Thoracic aorta (tissue), 2 donors: ENCODE data around the gene CDIP1. TPM values are rescaled to one million over a fixed set of nuclear protein-coding genes. Genes with fewer than 3 reads are reported as not detected.

Experiments used
- ATAC-seq: fragments of 150-250 bp; one replicate; pipeline ENCODE4 v1.8.0; 2017; ENCODE audit warnings: low read depth; ENCODE audit not compliant: insufficient number of reproducible peaks, low FRiP score
- DNase-seq: peaks from one replicate; pipeline ENCODE4 v3.0.0-alpha.2; 2020; ENCODE audit warnings: low spot score
- H3K27ac ChIP-seq, 2 donors: fragments of 200-600 bp; sonication (generic); 1 replicate in 1 of 2; 2 replicates in 1 of 2; pipeline ENCODE4 v1.5.1; 2016; ENCODE audit warnings: mild to moderate bottlenecking in 2 of 2, moderate library complexity in 2 of 2
- H3K27me3 ChIP-seq: fragments of 200-600 bp; sonication (generic); replicated peaks from 2 replicates; pipeline ENCODE4 v1.6.0; 2016; ENCODE audit warnings: mild to moderate bottlenecking; ENCODE audit not compliant: insufficient read depth
- H3K36me3 ChIP-seq: fragments of 200-600 bp; sonication (generic); one replicate; pipeline ENCODE4 v1.5.1; 2016
- H3K4me1 ChIP-seq, 2 donors: fragments of 200-600 bp; sonication (generic); 1 replicate in 1 of 2; 2 replicates in 1 of 2; pipeline versions ENCODE4 v1.5.1 to v1.6.0; 2016; ENCODE audit warnings: low read depth in 2 of 2, mild to moderate bottlenecking in 1 of 2; ENCODE audit not compliant: control insufficient read depth in 1 of 2
- H3K4me3 ChIP-seq: fragments of 200-600 bp; sonication (generic); 2 replicates; pipeline ENCODE4 v1.5.1; 2016; ENCODE audit warnings: mild to moderate bottlenecking
- H3K9me3 ChIP-seq: fragments of 200-600 bp; sonication (generic); 2 replicates; pipeline ENCODE4 v1.5.1; 2016
- total RNA-seq, 2 donors: library from RNA; depleted of rRNA; stranded (reverse); fragments of >200 nt; gene quantifications; one replicate each; pipeline versions ENCODE4 v1.1.0 to v1.2.3, GENCODE V29; 2016
- TF ChIP-seq, protein P1 (sequence below): fragments of 200-600 bp; sonication (generic); IDR thresholded peaks from one replicate; pipeline ENCODE4 v1.5.1; 2019; ENCODE audit warnings: antibody characterized with exemption

The CDIP1 gene
- total RNA-seq, 2 donors from 2014 or later = 33.2 to 33.5 TPM

DNA sequence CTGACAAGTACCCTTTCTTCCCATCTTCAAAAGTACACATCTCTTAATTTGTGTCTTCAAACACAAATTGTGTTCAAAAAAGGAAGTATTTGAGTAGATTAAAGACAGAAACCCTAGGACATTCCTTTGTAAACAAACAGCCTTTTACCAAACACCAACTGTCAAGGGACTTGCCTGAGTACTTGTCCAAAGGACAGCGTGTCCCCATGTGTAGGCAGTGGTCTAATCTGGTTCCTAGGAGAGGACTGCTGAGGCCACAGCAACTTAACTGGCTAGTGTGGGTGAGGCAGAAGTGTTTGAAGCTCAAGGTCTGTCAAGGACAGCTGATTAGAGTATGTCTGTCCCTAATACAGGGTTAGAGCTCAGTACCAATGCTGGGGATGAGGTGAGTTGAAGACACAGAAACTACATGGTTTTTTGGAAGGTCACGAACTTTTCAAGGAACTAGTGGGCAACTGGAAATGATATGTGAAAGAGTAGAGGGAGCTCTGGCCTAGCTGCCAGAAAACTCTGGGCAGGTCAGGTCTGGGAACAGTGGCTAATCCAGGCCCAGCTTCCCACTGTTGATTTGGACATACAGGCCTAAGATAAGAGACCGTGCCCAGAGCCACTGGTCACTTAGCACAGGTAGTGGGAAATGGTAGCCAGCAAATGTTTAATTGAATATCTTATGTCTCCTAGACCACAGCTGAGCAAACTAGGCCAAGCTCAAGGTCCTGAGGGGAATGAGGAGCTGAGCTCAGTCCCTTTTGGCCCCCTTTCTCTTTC, 52.3 kb downstream of the CDIP1 start:
- peaks cover 5% of the 10 kb centered on the region for H3K36me3 ChIP-seq
- DNase-seq = no peak
- no peaks in the 10 kb centered on the region for H3K4me1 ChIP-seq
- H3K4me3 ChIP-seq = no peak overlapping the region
- peak overlapping the region in 1 of 2 donors; percentile 20 for H3K27ac ChIP-seq
- TF ChIP-seq, protein P1, sequence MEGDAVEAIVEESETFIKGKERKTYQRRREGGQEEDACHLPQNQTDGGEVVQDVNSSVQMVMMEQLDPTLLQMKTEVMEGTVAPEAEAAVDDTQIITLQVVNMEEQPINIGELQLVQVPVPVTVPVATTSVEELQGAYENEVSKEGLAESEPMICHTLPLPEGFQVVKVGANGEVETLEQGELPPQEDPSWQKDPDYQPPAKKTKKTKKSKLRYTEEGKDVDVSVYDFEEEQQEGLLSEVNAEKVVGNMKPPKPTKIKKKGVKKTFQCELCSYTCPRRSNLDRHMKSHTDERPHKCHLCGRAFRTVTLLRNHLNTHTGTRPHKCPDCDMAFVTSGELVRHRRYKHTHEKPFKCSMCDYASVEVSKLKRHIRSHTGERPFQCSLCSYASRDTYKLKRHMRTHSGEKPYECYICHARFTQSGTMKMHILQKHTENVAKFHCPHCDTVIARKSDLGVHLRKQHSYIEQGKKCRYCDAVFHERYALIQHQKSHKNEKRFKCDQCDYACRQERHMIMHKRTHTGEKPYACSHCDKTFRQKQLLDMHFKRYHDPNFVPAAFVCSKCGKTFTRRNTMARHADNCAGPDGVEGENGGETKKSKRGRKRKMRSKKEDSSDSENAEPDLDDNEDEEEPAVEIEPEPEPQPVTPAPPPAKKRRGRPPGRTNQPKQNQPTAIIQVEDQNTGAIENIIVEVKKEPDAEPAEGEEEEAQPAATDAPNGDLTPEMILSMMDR = no peak
- H3K27me3 ChIP-seq = no peaks in the 10 kb centered on the region
- ATAC-seq = no peak
- no peaks in the 10 kb centered on the region for H3K9me3 ChIP-seq

DNA sequence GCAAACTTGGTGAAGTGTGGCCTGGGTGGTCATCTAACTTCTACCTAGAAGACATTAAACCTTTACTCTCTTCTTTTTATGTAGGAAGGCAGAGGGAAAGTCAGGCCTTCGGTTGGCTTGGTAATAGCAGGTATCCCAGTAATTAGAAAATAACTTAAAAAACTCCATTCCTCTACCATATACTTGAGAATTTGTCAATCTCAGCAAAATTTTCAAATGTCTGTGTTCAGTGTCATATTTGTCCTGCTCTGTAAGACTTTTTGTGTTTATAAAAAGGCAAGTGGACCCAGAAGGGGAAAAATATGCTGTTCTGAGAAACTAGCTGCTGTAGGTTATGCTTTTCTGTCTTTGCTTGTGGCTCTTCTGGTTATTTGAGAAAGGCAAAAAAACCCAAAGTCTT, 56.6 kb downstream of the CDIP1 start:
- H3K27ac ChIP-seq = no peak overlapping the region

DNA sequence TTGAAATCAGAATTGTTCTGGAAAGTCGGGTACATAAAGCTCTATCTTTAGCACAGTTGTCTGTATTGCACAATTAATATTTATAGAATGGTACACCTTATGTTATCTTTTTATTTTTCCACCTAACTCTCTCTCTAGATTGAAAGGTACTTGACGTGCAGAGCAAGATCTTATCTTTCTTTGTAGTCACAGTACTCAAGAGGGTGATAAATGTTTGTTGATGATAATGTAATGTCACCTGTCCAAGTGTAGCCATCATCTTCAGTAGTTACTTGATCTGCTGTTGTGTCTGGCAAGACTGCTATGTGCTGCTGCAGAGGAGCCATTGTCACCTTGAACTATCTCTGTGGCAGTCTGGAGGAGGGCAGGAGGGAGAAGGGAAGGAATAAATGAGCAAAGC, 57.0 kb downstream of the CDIP1 start:
- Histone ChIP-seq H3K4me3 (no peak overlapping the region), H3K9me3 (no peaks in the 10 kb centered on the region), H3K4me1 (peaks cover 3 to 15% of the 10 kb centered on the region in 2 donors), H3K36me3 (peaks cover 5% of the 10 kb centered on the region), H3K27ac (no peak overlapping the region), H3K27me3 (no peaks in the 10 kb centered on the region)
- DNase-seq = no peak
- ATAC-seq = no peak
- TF ChIP-seq, protein P1 = no peak

More for the DNA sequence above, 56.6 kb downstream of the CDIP1 start:
- peaks cover 5% of the 10 kb centered on the region for H3K36me3 ChIP-seq
- DNase-seq = no peak
- TF ChIP-seq, protein P1 = no peak
- ATAC-seq = no peak
- no peaks in the 10 kb centered on the region for H3K27me3 ChIP-seq
- H3K9me3 ChIP-seq = no peaks in the 10 kb centered on the region
- no peak overlapping the region for H3K4me3 ChIP-seq
- peaks cover 3 to 14% of the 10 kb centered on the region in 2 donors for H3K4me1 ChIP-seq

DNA sequence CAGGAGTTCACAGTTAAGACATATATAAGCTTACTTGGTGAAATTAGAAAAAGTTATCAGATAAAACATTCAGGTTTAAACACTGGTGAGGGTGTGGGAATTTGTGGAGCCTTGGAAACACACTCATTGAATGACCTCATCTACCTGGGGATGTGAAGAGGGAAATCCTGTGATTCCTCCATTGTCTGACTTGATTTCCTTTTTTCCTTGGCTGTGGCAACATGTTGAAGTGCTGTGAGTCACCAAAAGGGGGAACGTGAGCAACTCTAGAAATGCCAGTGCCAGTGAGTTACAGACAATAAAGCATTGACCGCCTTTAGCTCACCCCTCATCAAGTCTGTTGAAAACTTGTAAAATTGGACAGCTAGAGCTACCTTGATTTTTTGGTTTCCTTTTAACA, 60.6 kb downstream of the CDIP1 start:
- H3K27ac ChIP-seq = no peak overlapping the region
- peaks cover 15 to 36% of the 10 kb centered on the region in 2 donors for H3K4me1 ChIP-seq
- H3K36me3 ChIP-seq = no peaks in the 10 kb centered on the region
- ATAC-seq (no peak), DNase-seq (no peak)
- no peak overlapping the region for H3K4me3 ChIP-seq
- no peaks in the 10 kb centered on the region for H3K9me3 ChIP-seq
- TF ChIP-seq, protein P1 = no peak
- no peaks in the 10 kb centered on the region for H3K27me3 ChIP-seq

DNA sequence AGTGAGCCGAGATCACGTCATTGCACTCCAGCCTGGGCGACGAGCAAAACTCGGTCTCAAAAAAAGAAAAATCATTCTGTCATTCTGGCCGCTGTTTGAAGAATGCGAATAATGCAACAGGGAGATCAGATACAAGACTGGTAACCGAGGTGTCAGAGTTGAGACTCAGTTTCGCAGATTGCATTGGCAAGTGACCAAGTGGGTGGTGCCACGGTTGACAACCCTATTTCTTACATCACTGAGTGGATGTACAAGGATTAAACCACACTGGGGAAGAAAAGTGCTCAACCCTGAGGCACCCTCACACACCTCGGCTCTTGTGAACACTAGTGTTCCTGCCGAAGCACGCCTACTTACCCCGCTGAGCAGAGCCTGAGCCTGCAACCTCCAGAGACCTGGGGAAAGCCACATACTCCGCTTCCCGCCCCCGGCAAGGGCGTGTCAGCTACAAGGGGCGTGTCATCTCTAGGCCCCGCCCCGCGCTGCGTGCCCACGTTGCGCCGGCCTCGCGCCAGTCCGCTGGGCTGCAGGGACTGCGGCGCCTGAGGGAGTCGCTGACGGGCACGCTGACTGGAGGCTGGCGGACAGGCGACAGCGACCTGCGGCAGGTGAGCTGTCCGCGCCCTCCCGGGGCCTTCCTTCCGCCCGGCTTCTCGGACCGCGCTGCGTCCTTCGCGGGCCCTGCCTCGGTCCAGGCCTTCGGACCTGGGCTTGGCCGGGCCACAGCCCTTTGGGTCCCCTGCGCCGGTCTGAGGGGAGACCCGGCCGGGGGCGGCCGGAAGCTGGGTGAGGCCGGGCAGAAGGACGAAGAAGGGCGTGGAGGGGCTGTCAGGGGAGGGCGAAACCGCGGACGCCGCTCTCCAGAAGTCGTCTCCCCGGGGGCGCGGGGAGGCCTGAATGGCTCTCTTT, 62.4 kb downstream of the CDIP1 start, which contains the start of gene HMOX2:
HMOX2 (plus strand) TSS at position 519 of the 909 bp plus-strand sequence. CDS start 29,127 bp downstream, outside the sequence.
- peak within 1 kb of the TSS; percentile 9 to 60 for H3K27ac ChIP-seq
- TF ChIP-seq, protein P1 = peak; percentile 42
- DNase-seq = peak; percentile 53
- H3K4me3 ChIP-seq = peak within 1 kb of the TSS; percentile 97
- ATAC-seq = peak; percentile 82
- no peaks in the 10 kb centered on the region for H3K9me3 ChIP-seq
- peaks cover 15 to 36% of the 10 kb centered on the region in 2 donors for H3K4me1 ChIP-seq
- H3K27me3 ChIP-seq = no peaks in the 10 kb centered on the region
- H3K36me3 ChIP-seq = no peaks in the 10 kb centered on the region
